Upper lobe of right lung (tissue), 1 donor: ENCODE results near the gene C16orf74. TPM values are rescaled to one million over a fixed set of nuclear protein-coding genes. Genes with fewer than 3 reads are reported as not detected.
A peak's percentile ranks its signal among the peaks of the same experiment; 100 is the strongest.

Experiments
- ATAC-seq: fragments of 200-7000 bp; cut with Tn5 transposase; one replicate; pipeline ENCODE4 v1.9.1; 2020; ENCODE audit warnings: mild to moderate bottlenecking, moderate library complexity
- DNase-seq: peaks from one replicate; pipeline ENCODE4 v3.0.0-alpha.2; 2020
- H3K27ac ChIP-seq: fragments of 200-600 bp; one replicate; pipeline ENCODE4 v1.8.0; 2022
- H3K27me3 ChIP-seq: fragments of 200-600 bp; one replicate; pipeline ENCODE4 v1.8.0; 2022; ENCODE audit warnings: mild to moderate bottlenecking
- H3K36me3 ChIP-seq: fragments of 200-600 bp; one replicate; pipeline ENCODE4 v1.8.0; 2022
- H3K4me1 ChIP-seq: fragments of 200-600 bp; one replicate; pipeline ENCODE4 v1.8.0; 2022
- H3K4me3 ChIP-seq: fragments of 200-600 bp; one replicate; pipeline ENCODE4 v1.8.0; 2022; ENCODE audit warnings: mild to moderate bottlenecking
- H3K9me3 ChIP-seq: fragments of 200-600 bp; one replicate; pipeline ENCODE4 v1.8.0; 2022
- CTCF ChIP-seq: fragments of 200-600 bp; IDR thresholded peaks from one replicate; pipeline ENCODE4 v1.8.0; 2022; ENCODE audit warnings: antibody characterized with exemption
- intact Hi-C: fragments of 100-400 bp; cut with DNase I; formaldehyde crosslinking; loops from one replicate; pipeline ENCODE4 v1.11.0; 2022
- long read RNA-seq: library from polyadenylated mRNA; unstranded; transcript quantifications from one replicate; pipeline ENCODE4 v2.0.0, GENCODE V29; 2021
- total RNA-seq: library from RNA; stranded (reverse); fragmentation: NEBNext Ultra II Directional; extraction: Animal tissue kit (Norgen Biotek cat#: 25700); gene quantifications from one replicate; pipeline ENCODE4 v1.2.1, GENCODE V29; 2021
- donor health status: DM: no; HTN: yes; CAD: no; lungs with severe emphysema.

C16orf74 gene
- 2.7 TPM for total RNA-seq
- long read RNA-seq, partial matches to known transcripts, result 0 of 4 reads
- long read RNA-seq, other reads (novel, unspliced or antisense), result 0 of 4 reads

GRCh38 chr16:85750827-85751697 lies at the start of gene C16orf74:
C16orf74 (minus strand) TSS chr16:85751096; CDS start chr16:85735217, 15,879 bp downstream.
- peaks cover 16% of the 10 kb centered on the region for H3K4me1 ChIP-seq
- peak; percentile 87 for ATAC-seq
- TF ChIP-seq CTCF, result no peak
- H3K27me3 ChIP-seq, result no peaks in the 10 kb centered on the region
- intact Hi-C loops, result no loop called here
- no peaks in the 10 kb centered on the region for H3K36me3 ChIP-seq
- no peaks in the 10 kb centered on the region for H3K9me3 ChIP-seq
- peak; percentile 76 for DNase-seq
- H3K4me3 ChIP-seq, result peak within 1 kb of the TSS; percentile 55
- H3K27ac ChIP-seq, result no peak within 1 kb of the TSS

GRCh38 chr16:85800321-85800669 lies 49.4 kb upstream of the C16orf74 start:
- H3K36me3 ChIP-seq, result peaks cover 58% of the 10 kb centered on the region
- no peaks in the 10 kb centered on the region for H3K27me3 ChIP-seq
- intact Hi-C loops, result no loop called here
- peaks cover 31% of the 10 kb centered on the region for H3K4me1 ChIP-seq
- peak overlapping the region; percentile 95 for H3K27ac ChIP-seq
- DNase-seq, result no peak
- TF ChIP-seq CTCF, result no peak
- H3K9me3 ChIP-seq, result no peaks in the 10 kb centered on the region
- ATAC-seq, result no peak
- peak overlapping the region; percentile 78 for H3K4me3 ChIP-seq

- Histone ChIP-seq H3K27ac (peak within 1 kb of the TSS; percentile 95), H3K9me3 (no peaks in the 10 kb centered on the region), H3K4me1 (peaks cover 31% of the 10 kb centered on the region), H3K36me3 (peaks cover 55% of the 10 kb centered on the region), H3K4me3 (peak within 1 kb of the TSS; percentile 78), H3K27me3 (no peaks in the 10 kb centered on the region)
- intact Hi-C loops, result no loop called here
- DNase-seq, result peak; percentile 98
- TF ChIP-seq CTCF, result no peak
- ATAC-seq, result peak; percentile 98
These were observed 48.8 kb upstream of the C16orf74 start, which contains the start of the genes COX4I1 and EMC8 for GRCh38 chr16:85799497-85800320. COX4I1 (plus strand) TSS chr16:85799695; CDS start chr16:85801206, 1,511 bp downstream. EMC8 (minus strand) TSS chr16:85799544; CDS start chr16:85799295, 249 bp downstream.

- intact Hi-C loops, result no loop called here
- Histone ChIP-seq H3K27me3 (no peaks in the 10 kb centered on the region), H3K36me3 (peaks cover 52% of the 10 kb centered on the region), H3K4me1 (peaks cover 31% of the 10 kb centered on the region), H3K27ac (peak overlapping the region; percentile 95), H3K9me3 (no peaks in the 10 kb centered on the region), H3K4me3 (peak overlapping the region; percentile 78)
- ATAC-seq, result peak; percentile 38
- TF ChIP-seq CTCF, result no peak
- peak; percentile 75 for DNase-seq
These were observed 48.1 kb upstream of the C16orf74 start for GRCh38 chr16:85798901-85799496.

- H3K4me3 ChIP-seq, result peak overlapping the region; percentile 78
- ATAC-seq (no peak), DNase-seq (peak; percentile 20)
- no peak overlapping the region for H3K27ac ChIP-seq
- H3K27me3 ChIP-seq, result no peaks in the 10 kb centered on the region
- intact Hi-C loops, result no loop called here
- no peak for TF ChIP-seq CTCF
- no peaks in the 10 kb centered on the region for H3K9me3 ChIP-seq
- peaks cover 31% of the 10 kb centered on the region for H3K4me1 ChIP-seq
- H3K36me3 ChIP-seq, result peaks cover 45% of the 10 kb centered on the region
These were observed 47.4 kb upstream of the C16orf74 start for GRCh38 chr16:85798283-85798776.
